Measurements from ENCODE around the gene LAMC3.

The LAMC3 gene

GRCh38 chr9:131051592-131052517 is 42.9 kb downstream of the LAMC3 start:
- DNase-seq (ENCODE audit: low spot score): no peak
- TF ChIP-seq CTCF (IDR thresholded peaks at IDR 0.05; ENCODE audit: extremely low read depth, missing control alignments): no peak

GRCh38 chr9:131053896-131054295 is 44.9 kb downstream of the LAMC3 start:
- no peak for DNase-seq (ENCODE audit: low spot score)
- no peak for TF ChIP-seq CTCF (IDR thresholded peaks at IDR 0.05; ENCODE audit: extremely low read depth, missing control alignments)

- DNase-seq (ENCODE audit: low spot score): no peak
- TF ChIP-seq CTCF (IDR thresholded peaks at IDR 0.05; ENCODE audit: extremely low read depth, missing control alignments): no peak
Observed at GRCh38 chr9:131056781-131057506, 48.0 kb downstream of the LAMC3 start.

GRCh38 chr9:131060900-131061630 is 52.1 kb downstream of the LAMC3 start:
- no peak for DNase-seq (ENCODE audit: low spot score)
- TF ChIP-seq CTCF (IDR thresholded peaks at IDR 0.05; ENCODE audit: extremely low read depth, missing control alignments): no peak

DNA sequence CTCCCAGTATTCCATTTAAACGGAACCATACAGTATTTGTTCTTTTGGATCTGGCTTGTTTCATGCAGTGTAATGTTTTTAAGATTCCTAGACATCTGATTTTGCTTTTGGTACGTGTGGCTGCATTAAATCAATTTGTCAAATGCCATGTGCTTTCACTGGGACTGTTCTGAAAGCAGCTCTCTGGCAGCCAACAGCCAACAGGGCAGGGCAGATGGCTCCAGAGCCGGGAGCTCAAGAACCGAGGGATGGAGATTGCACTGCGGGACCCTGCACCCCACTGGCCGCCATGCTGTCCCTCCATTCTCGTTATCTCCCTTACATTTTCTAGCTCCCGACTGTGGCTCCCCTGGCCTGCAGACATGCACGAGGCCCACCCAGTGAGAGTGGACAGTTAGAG is 54.0 kb downstream of the LAMC3 start:
- no peak for TF ChIP-seq CTCF (IDR thresholded peaks at IDR 0.05; ENCODE audit: extremely low read depth, missing control alignments)
- no peak for DNase-seq (ENCODE audit: low spot score)

GRCh38 chr9:131065599-131065998 is 56.6 kb downstream of the LAMC3 start:
- DNase-seq (ENCODE audit: low spot score): no peak
- no peak for TF ChIP-seq CTCF (IDR thresholded peaks at IDR 0.05; ENCODE audit: extremely low read depth, missing control alignments)
